HG03442 (cell line): ENCODE data around the gene ZNF248.
"Not testable (repeated sequence)": the region's sequence is repeated elsewhere in the genome, so short reads cannot be mapped to it uniquely, and the experiment has no call there.

Experiments used
- ATAC-seq: cut with Tn5 transposase; IDR thresholded peaks from one replicate; pipeline ENCODE4 v1.9.1; 2021; ENCODE audit warnings: mild to moderate bottlenecking, moderate library complexity; ENCODE audit not compliant: unreplicated experiment

Gene ZNF248

GRCh38 chr10:37748170-37748569 lies 109.2 kb downstream of the ZNF248 start:
- ATAC-seq: no peak

DNA sequence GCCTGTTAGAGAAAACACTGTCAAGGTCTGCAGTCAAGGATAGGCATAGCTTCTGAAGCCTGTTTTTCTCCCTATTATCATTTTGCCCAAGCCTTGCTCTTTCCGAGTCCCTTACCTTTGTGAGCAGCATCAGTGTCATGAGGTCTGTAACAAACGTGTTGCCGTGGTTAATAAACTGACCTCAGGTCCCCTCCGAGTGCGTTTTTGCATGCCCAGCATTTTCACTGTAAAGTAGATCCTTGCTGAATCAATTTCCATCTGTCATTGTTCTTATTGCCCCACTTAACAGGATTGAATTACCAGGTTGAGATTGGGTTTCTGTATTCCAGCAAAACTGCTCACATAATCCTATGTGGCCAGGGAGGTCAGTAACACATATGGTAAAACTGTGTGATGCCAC lies 110.3 kb downstream of the ZNF248 start:
- ATAC-seq: no peak

DNA sequence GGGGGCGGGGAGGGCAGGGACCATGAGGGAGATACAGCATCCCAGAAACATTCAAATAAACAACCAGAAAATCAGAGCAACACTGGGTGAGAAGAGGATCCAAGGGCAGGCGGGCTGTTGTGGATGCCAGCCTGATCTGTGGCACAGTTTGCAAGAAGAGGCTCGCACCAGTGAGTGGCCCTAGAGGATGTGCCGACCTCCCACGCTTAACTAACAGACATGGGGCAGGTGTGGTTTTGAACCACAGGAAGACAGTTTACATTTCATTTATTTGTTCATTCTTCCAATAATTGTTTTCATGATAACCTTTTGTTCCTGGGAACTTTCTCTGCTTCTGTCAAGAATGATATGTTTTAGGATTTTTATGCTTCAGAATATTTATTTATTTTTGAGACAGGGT lies 115.6 kb downstream of the ZNF248 start:
- ATAC-seq: no peak

DNA sequence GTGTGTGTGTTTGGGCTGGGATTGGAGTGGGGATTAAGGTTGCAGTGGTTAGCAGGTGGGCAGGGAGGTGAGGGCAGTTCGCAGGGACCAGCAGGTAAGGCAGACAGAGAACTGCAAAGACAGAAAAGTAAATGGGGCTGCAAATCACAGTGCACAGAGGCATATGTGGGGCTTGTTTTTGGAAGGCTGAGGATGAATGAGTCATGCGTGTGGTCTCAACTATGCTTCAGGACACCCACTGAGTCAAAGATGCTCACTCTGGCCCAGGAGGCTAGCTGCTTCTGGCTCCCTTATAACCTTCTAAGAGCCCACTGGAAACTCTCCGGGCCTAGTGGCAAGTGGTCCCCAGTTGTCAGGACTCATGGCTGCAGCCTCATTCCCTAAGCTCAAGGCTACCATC lies 118.2 kb downstream of the ZNF248 start:
- no peak for ATAC-seq

GRCh38 chr10:37738241-37738640 lies 119.2 kb downstream of the ZNF248 start:
- not testable (repeated sequence) for ATAC-seq

DNA sequence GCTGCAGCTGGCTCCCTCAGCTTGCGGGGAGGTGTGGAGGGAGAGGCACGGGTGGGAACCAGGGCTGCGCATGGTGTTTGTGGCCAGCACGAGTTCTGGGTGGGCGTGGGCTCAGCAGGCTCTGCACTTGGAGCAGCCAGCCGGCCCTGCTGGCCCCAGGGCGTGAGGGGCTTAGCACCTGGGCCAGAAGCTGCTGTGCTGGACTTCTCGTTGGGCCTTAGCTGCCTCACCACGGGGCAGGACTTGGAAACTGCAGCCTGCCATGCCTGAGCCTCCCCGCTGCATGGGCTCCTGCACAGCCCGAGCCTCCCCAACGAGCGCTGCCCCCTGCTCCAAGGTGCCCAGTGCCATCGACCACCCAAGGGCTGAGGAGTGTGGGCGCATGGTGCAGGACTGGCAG lies 120.1 kb downstream of the ZNF248 start:
- no peak for ATAC-seq

- no peak for ATAC-seq
Measured at GRCh38 chr10:37736120-37736519, 121.3 kb downstream of the ZNF248 start.

- ATAC-seq: no peak
Measured at GRCh38 chr10:37734971-37735370, 122.4 kb downstream of the ZNF248 start.
